ENCODE measurements around the gene KCNH5.

The KCNH5 gene

DNA sequence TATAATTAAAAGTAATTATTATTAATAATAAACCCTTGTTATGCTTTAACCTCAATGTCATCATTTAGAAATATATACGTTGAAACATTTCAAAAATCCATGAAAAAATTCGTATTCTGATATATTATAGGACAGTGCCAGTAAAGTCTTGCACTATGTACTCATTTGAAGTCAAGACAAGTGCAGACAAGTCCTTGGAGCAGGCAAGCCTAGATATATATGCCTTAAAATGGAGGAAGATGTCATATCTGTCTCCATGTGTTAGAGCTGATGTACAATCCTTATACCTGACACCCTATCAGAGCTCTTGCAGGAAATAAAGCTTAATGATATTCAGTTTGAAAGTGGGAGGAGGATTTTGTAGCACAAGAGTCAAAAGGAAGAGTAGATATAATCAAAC, 310.4 kb downstream of the KCNH5 start:
- DNase-seq, result no peak

DNA sequence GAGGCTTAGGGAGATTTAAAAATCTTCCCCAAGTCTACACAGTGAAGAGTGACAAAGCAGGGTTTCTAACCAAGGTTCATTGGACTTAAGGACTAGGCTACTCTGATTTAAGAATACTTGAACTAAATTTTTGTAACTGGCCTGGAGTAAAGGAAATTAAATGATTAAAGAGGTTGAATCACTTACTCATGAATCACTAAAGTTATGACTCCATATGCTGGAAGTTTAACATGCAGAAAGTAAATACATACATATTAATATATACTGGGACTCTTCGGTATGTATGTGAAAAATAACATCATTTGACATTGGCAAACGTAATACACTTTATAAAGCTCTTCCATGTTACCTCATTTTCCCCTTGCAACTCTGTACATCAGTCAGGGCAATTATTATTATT, 322.9 kb downstream of the KCNH5 start:
- no peak for DNase-seq

DNA sequence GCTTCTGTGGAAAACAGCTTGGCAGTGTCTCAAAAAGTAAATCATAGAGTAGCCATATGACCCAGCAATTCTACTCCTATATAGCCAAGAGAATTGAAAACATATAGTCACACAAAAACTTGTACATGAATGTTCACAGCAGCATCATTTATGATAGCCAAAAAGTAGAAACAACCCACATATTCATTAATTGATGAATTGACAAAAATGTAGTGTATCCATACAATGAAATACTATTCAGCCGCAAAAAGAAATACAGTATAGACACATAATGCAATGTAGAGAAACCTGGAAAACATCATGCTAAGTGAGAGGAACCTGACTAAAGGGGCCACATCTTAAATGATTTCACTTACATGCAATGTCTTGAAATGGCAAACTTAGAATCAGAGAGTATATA, 326.6 kb downstream of the KCNH5 start:
- no peak for DNase-seq

DNA sequence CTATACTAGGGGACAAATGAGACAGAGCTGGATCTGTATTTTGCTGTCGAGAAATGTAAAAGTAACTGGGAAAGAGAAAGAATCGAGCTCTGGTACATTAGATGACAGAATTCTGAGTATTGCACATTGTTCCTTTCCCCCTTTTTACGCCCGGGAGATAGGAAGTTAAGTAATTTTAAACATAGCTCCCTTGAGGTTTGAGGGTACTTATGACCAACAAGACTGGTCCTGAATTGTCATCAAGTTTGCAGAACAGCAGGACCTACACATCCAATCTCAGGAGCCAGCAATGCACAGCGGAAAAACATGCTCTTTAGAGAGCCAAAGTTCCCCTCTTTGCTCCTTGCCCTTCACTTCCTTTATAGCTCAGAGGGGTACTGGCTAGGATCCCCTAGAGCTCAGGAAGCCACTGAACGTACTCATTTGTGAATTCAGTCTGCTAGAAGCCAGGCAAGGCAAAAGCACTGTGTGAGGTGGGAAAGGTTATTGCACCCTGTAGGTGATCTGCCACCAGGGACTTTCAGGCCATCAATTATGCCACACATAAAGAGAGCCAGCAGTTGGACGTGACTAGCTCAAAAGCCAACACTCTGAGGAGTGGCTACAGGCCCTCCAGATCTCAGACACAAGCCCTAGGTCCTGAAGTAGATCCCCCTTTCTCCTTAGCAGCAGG, 333.8 kb downstream of the KCNH5 start:
- DNase-seq, result no peak

- DNase-seq, result no peak
Observed at GRCh38 chr14:62710811-62711210, 334.4 kb downstream of the KCNH5 start.

DNA sequence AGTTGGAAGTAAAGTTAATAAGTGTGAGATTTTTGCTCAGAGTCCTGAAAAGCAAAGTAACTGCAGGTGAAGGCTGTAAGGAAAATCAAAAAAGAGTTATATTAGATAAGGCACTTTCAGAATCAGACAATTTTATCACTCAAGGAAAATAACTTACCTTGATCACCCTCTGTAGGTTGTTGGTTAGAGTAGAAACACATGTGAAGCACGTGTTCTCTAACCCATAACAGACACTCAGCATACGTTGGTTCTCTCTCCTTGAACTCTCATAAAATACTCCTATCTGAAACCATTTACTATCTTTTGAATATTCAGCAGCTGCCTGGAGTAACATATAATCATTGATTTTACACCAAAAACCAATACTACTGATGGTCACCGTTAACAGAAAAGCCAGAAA, 335.5 kb downstream of the KCNH5 start:
- no peak for DNase-seq

DNA sequence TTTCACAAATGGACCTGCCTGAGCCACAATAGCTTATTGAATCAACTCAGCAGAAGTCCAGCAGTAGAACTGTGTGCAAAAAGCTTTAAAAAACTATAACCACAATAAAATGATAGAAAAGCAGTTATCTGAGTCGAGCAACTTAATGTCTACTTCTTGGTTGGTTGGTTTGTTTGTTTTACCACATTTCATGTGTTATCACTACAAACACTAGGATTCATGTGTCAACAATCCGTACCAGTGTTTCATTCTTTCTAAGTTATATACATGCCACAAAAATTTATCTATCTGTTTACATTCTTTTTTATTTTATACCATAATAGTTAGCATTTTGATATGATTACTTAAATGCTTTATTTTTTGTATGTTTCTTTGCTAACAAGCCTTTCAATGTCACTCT, 339.0 kb downstream of the KCNH5 start:
- DNase-seq, result no peak

DNA sequence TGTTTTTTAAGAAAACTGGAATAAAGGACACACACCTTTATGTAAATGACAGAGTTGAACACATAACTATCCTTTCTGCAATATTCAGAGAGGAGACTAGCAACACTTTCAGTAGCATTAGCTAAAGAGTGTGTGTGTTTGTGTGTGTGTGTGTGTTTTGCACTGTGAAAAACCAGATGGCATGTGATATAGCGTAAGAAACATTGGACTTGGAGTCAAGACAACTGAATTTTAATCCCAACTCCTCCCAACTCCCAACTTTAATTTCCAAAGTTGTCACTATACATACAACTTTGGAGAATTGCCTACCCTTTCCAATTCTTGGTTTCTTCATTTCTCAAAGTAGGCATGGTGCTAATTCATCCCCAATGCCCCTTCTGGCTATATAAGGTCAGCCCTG, 347.8 kb downstream of the KCNH5 start:
- no peak for DNase-seq

- no peak for DNase-seq
Observed at GRCh38 chr14:62696929-62697328, 348.3 kb downstream of the KCNH5 start.

DNA sequence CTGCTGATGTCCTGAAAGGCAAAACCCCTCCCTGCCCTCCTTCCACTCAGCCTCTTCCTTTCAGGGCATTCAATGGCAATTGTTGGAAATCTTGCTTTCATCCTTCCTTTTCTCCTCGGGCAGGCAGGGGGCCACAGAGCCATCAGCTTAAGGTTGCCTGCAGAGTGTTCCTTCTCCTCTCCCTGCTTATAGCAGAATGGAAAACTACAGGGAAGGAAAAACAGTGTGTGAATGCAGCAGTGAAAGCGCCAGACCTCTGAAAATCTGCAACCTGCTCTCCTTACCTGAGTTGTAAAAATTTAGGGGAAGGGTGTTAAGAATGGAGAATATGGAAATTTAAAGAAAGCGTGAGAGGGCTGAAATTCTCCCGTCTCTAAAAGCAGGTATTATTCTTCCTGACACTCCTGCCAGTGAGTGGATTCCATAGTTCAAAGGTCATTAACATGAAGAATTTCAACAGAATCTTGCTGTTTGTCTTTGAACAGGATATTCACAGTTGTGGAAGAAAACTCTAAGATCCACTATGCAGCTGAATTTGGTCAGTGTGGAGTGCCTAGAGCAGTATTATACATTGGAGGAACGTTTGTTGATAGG, 348.8 kb downstream of the KCNH5 start:
- no peak for DNase-seq

DNA sequence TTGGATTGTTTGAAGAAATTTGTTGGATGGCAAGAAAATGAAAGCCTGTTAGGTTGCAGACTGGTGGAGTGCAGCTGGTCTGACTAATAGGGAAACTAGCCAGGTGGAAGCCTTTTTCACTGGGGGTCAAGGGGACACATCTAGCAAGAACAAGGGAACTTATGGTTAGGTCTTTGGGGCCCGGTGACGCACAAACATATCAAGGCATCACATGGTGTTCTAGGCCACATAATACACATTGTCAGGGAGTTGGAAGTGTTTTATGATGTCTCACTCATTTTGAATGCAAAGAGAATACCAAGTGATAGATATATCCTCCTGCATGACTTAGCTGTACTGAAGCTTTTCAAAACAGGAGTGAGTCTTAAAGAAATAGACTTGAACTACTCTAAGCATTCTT, 351.2 kb downstream of the KCNH5 start:
- DNase-seq, result no peak

GRCh38 chr14:62692490-62693106, 352.7 kb downstream of the KCNH5 start:
- DNase-seq, result no peak

DNA sequence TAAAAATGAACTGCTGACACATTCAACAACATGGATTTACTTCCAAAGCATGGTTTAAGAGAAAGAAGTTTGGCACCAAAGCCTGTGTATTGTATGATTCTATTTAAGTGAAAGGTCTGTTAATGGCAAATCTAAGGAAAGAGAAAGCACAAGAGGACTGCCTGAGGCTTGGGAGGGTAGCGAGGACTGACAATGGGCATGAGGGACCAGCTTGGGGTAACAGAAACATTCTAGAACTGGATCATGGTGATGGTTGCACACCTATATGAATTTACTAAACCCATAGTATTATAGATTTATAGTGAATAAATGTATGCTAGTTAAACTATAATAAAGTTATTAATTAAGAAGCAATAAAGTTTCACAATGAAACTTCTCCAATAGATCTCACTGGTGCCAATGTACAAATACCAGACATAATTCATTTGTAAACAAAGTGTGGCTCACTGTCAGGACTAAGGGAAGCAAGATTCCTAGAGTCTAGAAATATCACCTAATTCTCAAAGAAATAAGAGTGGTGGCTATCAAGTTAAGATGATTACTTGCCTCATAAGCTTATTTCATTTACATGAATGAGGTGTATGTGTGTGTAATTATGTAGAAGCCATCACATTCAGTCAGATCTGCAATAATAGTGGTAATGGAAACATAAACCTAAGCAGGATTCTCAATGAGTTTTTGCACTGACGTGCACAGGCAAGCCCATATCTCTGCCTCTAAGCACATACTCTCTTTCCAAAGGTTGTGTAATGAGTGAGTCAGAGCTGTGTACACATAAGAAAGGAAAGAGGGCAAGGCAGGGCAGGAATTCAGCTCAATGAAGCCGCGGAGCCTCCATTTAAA, 353.4 kb downstream of the KCNH5 start:
- no peak for DNase-seq

- no peak for DNase-seq
Observed at GRCh38 chr14:62689733-62690132, 355.5 kb downstream of the KCNH5 start.

- no peak for DNase-seq
Observed at GRCh38 chr14:62687818-62688217, 357.4 kb downstream of the KCNH5 start.

DNA sequence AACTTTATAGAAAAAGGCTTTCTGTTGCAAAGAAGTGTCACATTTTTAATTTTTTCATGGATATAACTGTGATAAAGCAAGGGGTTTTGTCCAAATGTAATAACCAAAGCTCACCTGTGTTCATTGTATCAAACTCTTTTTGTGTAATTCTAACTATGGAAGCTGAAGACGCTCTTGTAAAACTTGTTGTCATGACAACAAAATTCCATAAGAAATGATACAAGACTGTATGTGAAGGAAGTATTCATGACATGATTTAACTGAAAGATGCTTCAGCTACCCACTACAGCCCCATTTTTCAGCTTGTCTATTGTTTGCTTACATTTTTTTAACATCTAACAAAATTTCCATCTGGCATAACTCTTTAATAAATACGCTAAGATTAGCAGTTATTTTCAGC, 360.9 kb downstream of the KCNH5 start:
- DNase-seq, result no peak

- no peak for DNase-seq
Observed at GRCh38 chr14:62682208-62682607, 363.1 kb downstream of the KCNH5 start.

GRCh38 chr14:62674563-62675237, 370.6 kb downstream of the KCNH5 start:
- no peak for DNase-seq

GRCh38 chr14:62673014-62673755, 372.1 kb downstream of the KCNH5 start:
- DNase-seq, result no peak

GRCh38 chr14:62670526-62670925, 374.7 kb downstream of the KCNH5 start:
- no peak for DNase-seq

GRCh38 chr14:62667421-62667914, 377.8 kb downstream of the KCNH5 start:
- no peak for DNase-seq

- DNase-seq, result no peak
Observed at GRCh38 chr14:62665286-62665685, 380.0 kb downstream of the KCNH5 start.

Measured in suppressor macrophage treated with lipopolysaccharide for 1 hour (primary cell).